GM10847 (cell line): ENCODE results near the gene MAOB.

Experiments used
- POLR2A ChIP-seq: IDR thresholded peaks from 2 replicates; pipeline ENCODE4 v1.6.1; 2011; ENCODE audit not compliant: insufficient read length; ENCODE audit errors: extremely low read depth

Gene MAOB

GRCh38 chrX:43882294-43882681 lies at the start of gene MAOB:
Gene MAOB (minus strand): TSS chrX:43882450. CDS start chrX:43882299, 151 bp downstream.
- TF ChIP-seq POLR2A, result no peak

- TF ChIP-seq POLR2A, result no peak
These were observed 27.8 kb upstream of the MAOB start for GRCh38 chrX:43910012-43910411.

- no peak for TF ChIP-seq POLR2A
These were observed 26.9 kb upstream of the MAOB start for GRCh38 chrX:43909141-43909540.

GRCh38 chrX:43899878-43900815 lies 17.9 kb upstream of the MAOB start:
- TF ChIP-seq POLR2A, result no peak

GRCh38 chrX:43898406-43899035 lies 16.3 kb upstream of the MAOB start:
- TF ChIP-seq POLR2A, result no peak

DNA sequence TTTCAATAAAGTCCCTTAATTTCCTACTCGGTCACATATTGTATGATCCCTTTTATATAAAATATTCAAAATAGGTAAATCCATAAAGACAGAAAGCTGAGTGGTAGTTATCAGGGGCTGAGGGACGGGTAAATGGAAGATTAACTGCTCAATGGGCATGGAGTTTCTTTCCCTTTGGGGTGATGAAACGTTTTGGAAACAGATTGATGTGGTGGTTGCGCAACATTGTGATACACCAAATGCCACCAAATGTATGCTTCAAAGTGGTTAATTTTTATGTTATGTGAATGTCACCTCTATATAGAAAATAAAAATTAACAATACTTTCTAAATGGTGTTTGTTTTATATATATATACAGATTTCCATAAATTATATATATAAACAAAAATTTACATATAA lies 15.0 kb upstream of the MAOB start:
- no peak for TF ChIP-seq POLR2A

DNA sequence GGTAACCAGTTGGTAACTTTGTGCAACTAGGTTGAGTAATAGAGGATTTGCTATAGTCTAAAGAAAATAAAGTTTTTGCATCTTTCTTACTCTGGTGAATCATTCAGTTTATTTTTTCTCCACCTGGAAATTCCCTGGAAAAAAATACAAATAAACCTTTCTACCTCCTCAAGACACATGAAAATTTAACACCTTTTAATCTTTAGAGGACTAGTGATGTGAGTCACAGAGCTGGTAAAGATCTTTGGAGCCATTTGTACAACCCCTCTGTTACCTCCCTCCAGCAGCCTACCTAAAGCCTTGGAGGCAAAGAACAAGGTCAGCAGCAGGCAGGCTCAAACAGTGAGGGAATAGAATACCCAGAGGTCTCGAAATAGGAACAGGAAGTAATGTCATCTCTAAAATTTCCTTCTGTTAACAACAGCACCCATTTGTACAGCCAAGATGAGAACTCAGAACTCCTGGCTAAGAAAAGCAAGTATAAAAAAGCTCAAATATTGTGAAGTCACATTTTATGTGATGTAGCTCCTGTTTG lies 10.2 kb upstream of the MAOB start:
- no peak for TF ChIP-seq POLR2A

GRCh38 chrX:43885617-43886016 lies 3.4 kb upstream of the MAOB start:
- TF ChIP-seq POLR2A, result no peak

DNA sequence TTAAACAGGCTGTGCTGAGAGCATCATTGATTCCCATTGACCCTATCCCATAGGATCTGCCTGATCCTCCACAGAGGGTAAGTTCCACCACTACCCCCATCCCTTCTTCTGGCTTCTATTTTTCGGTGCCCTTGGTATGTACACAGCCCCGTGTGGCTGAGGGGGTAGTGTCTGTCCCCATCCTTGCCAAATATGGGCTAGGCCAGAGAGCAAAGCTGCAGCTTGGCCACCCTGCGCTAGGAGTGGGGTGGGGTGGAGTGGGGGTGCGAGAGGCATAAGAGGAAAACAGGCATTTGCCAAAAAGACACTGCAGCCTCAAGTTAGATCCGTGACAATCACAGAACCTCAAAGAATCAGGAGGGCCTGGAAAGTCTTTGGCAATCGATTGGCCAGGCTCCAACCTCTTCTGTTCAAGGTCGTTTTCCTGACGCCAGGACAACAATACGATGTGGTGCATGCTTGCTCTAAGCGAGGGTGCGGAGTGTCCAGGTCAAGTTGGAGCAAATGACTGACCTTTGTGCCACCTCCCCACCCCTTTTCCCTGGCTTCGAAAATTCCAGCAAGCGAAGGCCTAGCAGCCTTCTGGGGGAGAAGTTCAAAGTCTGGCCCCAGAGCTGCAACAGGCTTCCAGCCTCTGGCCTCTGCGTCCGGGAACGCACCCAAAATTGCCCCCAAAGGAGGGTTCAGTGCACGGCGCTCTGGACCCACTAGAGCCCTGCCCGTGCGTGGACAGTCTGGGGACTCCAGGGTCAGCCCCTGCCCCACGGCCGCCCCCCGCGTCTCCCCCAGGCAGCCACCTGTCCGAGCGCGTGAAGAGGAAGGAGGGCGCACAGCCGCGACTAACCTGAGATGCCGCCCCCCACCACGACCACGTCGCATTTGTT lies 598 bp downstream of the MAOB start:
- no peak for TF ChIP-seq POLR2A

- no peak for TF ChIP-seq POLR2A
These were observed 1.8 kb downstream of the MAOB start for GRCh38 chrX:43880425-43880824.

GRCh38 chrX:43878906-43879526 lies 3.2 kb downstream of the MAOB start:
- no peak for TF ChIP-seq POLR2A

GRCh38 chrX:43876680-43877079 lies 5.6 kb downstream of the MAOB start:
- TF ChIP-seq POLR2A, result no peak

DNA sequence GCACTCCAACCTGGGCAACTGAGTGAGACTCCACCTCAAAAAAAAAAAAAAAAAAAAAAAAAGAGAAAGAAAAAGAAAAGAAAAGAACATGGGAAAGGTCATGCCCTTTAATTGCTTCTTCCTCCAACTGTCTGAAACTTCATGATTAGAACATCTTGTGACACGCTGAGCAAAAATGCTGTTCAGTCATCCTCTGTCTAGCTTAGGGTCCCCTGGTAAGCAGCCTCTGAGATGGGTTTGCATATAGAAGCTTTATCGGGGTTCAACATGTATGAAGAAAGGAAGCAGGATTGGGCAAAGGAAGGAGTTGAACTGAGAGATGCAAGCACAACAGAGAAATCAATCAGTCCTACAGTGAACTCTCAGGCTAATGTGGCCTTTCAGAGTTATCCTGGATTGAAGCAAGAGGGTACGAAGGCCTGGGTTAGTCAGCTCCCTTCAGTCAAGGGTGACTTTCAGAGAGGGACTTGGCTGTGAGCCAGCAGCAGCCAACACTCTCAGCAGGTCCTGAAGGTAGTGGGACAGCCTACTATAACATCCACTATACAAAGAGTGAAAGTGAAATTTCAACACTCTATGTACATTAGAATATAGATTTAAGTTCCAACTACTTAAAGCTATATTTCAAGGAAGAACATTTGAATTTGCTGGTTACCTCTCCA lies 11.4 kb downstream of the MAOB start:
- no peak for TF ChIP-seq POLR2A

DNA sequence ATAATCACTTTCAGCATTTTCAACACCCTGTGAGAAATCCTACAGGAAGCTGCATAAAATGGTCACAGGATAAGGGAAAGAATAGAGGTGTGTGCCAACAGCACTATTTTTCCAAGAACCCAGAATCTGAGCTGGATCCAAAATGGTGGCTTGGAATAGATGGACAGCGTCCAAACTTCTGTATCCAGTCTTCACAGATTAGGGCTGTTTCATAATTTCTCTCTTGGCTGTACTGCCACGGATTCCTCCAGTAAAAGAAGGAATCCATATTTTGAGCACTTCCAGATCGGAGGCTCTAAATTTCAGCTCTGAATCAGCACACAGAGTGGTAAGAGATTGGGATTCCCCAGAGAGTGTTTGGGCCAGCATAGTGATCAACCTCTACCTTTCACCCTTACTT lies 12.2 kb downstream of the MAOB start:
- TF ChIP-seq POLR2A, result no peak
